Measurements from ENCODE around the gene BCAR3.

- TF ChIP-seq POLR2AphosphoS5 (IDR thresholded peaks at IDR 0.05; ENCODE audit: low read depth, low read length) (no peak), TAF1 (IDR thresholded peaks at IDR 0.05; ENCODE audit: borderline replicate concordance, low read depth, low read length) (no peak), POLR2A (IDR thresholded peaks at IDR 0.05; ENCODE audit: low read depth, low read length) (no peak)
These were observed 107.6 kb downstream of the BCAR3 start for GRCh38 chr1:93573940-93574469.

All from GM12892 (cell line).